ENCODE results near the gene HEPHL1.

DNA sequence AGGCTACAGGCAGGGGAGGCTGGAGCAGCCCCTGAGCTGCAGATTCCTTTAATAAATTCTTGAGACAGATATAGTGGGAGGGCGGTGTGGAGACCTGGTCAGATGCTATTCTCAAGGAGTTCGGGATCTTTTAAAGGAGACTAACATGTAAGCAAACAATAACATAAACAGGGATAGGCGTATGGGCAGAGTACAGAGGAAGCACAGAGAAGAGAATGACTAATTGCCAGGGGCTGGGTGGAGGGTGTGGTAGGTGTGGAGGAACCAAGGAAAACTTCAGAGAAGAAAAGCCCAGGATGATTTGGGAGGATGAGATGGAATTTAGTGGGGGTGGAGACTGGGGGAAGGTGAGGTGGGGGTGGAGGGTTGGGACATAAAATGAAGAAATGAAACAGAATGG, 9.7 kb upstream of the HEPHL1 start:
- TF ChIP-seq, protein P1, sequence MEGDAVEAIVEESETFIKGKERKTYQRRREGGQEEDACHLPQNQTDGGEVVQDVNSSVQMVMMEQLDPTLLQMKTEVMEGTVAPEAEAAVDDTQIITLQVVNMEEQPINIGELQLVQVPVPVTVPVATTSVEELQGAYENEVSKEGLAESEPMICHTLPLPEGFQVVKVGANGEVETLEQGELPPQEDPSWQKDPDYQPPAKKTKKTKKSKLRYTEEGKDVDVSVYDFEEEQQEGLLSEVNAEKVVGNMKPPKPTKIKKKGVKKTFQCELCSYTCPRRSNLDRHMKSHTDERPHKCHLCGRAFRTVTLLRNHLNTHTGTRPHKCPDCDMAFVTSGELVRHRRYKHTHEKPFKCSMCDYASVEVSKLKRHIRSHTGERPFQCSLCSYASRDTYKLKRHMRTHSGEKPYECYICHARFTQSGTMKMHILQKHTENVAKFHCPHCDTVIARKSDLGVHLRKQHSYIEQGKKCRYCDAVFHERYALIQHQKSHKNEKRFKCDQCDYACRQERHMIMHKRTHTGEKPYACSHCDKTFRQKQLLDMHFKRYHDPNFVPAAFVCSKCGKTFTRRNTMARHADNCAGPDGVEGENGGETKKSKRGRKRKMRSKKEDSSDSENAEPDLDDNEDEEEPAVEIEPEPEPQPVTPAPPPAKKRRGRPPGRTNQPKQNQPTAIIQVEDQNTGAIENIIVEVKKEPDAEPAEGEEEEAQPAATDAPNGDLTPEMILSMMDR (IDR thresholded peaks at IDR 0.05), result no peak
- no peak for TF ChIP-seq EZH2phosphoT487 (IDR thresholded peaks at IDR 0.05)

Measured in neural progenitor cell (in vitro differentiated cells).